ENCODE results near the gene SPOCK2. TPM values are rescaled to one million over a fixed set of nuclear protein-coding genes. Genes with fewer than 3 reads are reported as not detected.

The SPOCK2 gene
- total and polyA plus RNA-seq, 2 of the 4 experiments (the other 2 are of a cell fraction): 0.02 TPM; not detected in 1

- Histone ChIP-seq H3K14ac (replicated peaks; ENCODE audit: low read depth, low read length) (no peak overlapping the region), H3K9me1 (ENCODE audit: insufficient read depth, low read length) (no peaks in the 10 kb centered on the region), H3K9me3 (ENCODE audit: control insufficient read depth, insufficient read depth, low read length) (no peaks in the 10 kb centered on the region), H2BK20ac (ENCODE audit: low read depth, low read length) (no peak overlapping the region), H4K91ac (ENCODE audit: insufficient read depth, low read depth, low read length) (no peak overlapping the region), H3K9ac (ENCODE audit: low read depth, low read length) (no peak overlapping the region), H4K5ac (ENCODE audit: low read depth, low read length) (no peak overlapping the region), H2BK120ac (ENCODE audit: low read depth, low read length) (no peak overlapping the region), H3K56ac (ENCODE audit: extremely low read depth, insufficient read depth, low read length) (no peak overlapping the region), H4K8ac (ENCODE audit: low read depth in 2 of 2, low read length in 2 of 2) (no peak overlapping the region), H4K20me1 (ENCODE audit: insufficient read depth, low read length) (no peaks in the 10 kb centered on the region), H3K4me1 (ENCODE audit: control insufficient read depth, insufficient read depth, low read length) (peaks cover 1% of the 10 kb centered on the region; the same call in 1 of the 2 replicates), H2AK5ac (ENCODE audit: low read depth, low read length) (no peak overlapping the region), H3K27ac (ENCODE audit: insufficient read depth, low read length) (no peak overlapping the region), H2AFZ (replicated peaks; ENCODE audit: low read length, poor library complexity) (no peak overlapping the region), H3K4me2 (ENCODE audit: low read depth, low read length) (no peak overlapping the region), H3K79me1 (ENCODE audit: low read depth in 1 of 2, low read length in 2 of 2) (no peaks in the 10 kb centered on the region), H2AK9ac (replicated peaks; ENCODE audit: low read depth, low read length, poor library complexity) (no peak overlapping the region), H3K4me3 (ENCODE audit: insufficient read depth, low read depth, low read length) (no peak overlapping the region), H2BK15ac (ENCODE audit: low read depth, low read length) (no peak overlapping the region), H2BK5ac (ENCODE audit: low read depth, low read length, poor library complexity, severe bottlenecking) (no peak overlapping the region), H3K36me3 (ENCODE audit: control insufficient read depth, insufficient read depth, low read length) (peaks cover 2% of the 10 kb centered on the region; the same call in 1 of the 2 replicates), H3K4ac (ENCODE audit: low read depth, low read length) (no peak overlapping the region), H3K27me3 (ENCODE audit: control insufficient read depth, insufficient read depth, low read length) (no peaks in the 10 kb centered on the region), H3K23ac (ENCODE audit: low read depth, low read length) (no peak overlapping the region), H3K18ac (ENCODE audit: low read depth, low read length) (no peak overlapping the region)
- ChIA-PET POLR2A (ENCODE audit: unreplicated experiment) (interaction anchor here (0.5 kb wide), 1 partner anchor 58 kb away, joined by 5 read pairs; no protein-coding TSS in a partner anchor), CTCF (interaction anchor here (1.5 kb wide), 1 partner anchor 99 kb away, joined by 3 read pairs; no protein-coding TSS in a partner anchor)
- TF ChIP-seq RCOR1 (IDR thresholded peaks at IDR 0.05; ENCODE audit: insufficient replicate concordance, low read length) (no peak), CEBPB (IDR thresholded peaks at IDR 0.05; ENCODE audit: low read depth, low read length) (no peak), POLR2A (IDR thresholded peaks at IDR 0.05; ENCODE audit: low read depth, low read length) (no peak), FOS (IDR thresholded peaks at IDR 0.05; ENCODE audit: low read depth, low read length) (no peak), ELK1 (IDR thresholded peaks at IDR 0.05; ENCODE audit: borderline replicate concordance, low read depth, low read length) (no peak)
- intact Hi-C loops (cut with micrococcal nuclease): no loop called here
- WGBS, 2 experiments (ENCODE audit: extremely low coverage in 2 of 2, insufficient read length in 1 of 2): no CpG with 5 or more reads among the region's 1 CpG
- ATAC-seq (ENCODE audit: low read depth) (peak; percentile 85), DNase-seq (peak; percentile 77)
- in situ Hi-C loops (cut with MboI; ENCODE audit: low sequenced_read_pairs): loop anchor here (10.0 kb wide), 1 partner anchor 210 kb away; no protein-coding TSS in a partner anchor
- BruUV-seq (replicated peaks): no TSS peak
- dilution Hi-C loops (cut with HindIII; ENCODE audit: low sequenced_read_pairs, unreplicated experiment): no loop called here
Measured at GRCh38 chr10:72124989-72125388, 36.6 kb upstream of the SPOCK2 start.
